ENCODE results near the gene CHRNA4. TPM values are rescaled to one million over a fixed set of nuclear protein-coding genes. Genes with fewer than 3 reads are reported as not detected.
"Not testable (repeated sequence)": the region's sequence is repeated elsewhere in the genome, so short reads cannot be mapped to it uniquely, and the experiment has no call there.

Gene CHRNA4
- polyA plus RNA-seq, 1 donor = 0.45 TPM

GRCh38 chr20:63311186-63311832, 49.8 kb downstream of the CHRNA4 start:
- H3K9me3 ChIP-seq (ENCODE audit: control insufficient read depth, low read depth, low read length) = no peaks in the 10 kb centered on the region
- WGBS (ENCODE audit: insufficient coverage, low lambda C conversion rate) = no CpG with 5 or more reads among the region's 29 CpGs
- no peaks in the 10 kb centered on the region for H3K27me3 ChIP-seq (ENCODE audit: control insufficient read depth, insufficient read depth, low read length)
- DNase-seq = no peak
- no peak overlapping the region for H3K4me3 ChIP-seq (ENCODE audit: low read length)
- no peaks in the 10 kb centered on the region for H3K36me3 ChIP-seq (ENCODE audit: control insufficient read depth, insufficient read depth, low read length)
- no peak overlapping the region for H3K27ac ChIP-seq (ENCODE audit: low read length)
- no peaks in the 10 kb centered on the region for H3K4me1 ChIP-seq (ENCODE audit: control insufficient read depth, insufficient read depth, low read length)

GRCh38 chr20:63310265-63310991, 50.7 kb downstream of the CHRNA4 start:
- Histone ChIP-seq H3K4me3 (ENCODE audit: low read length) (no peak overlapping the region), H3K9me3 (ENCODE audit: control insufficient read depth, low read depth, low read length) (no peaks in the 10 kb centered on the region), H3K36me3 (ENCODE audit: control insufficient read depth, insufficient read depth, low read length) (no peaks in the 10 kb centered on the region), H3K27ac (ENCODE audit: low read length) (no peak overlapping the region), H3K27me3 (ENCODE audit: control insufficient read depth, insufficient read depth, low read length) (peaks cover 4% of the 10 kb centered on the region), H3K4me1 (ENCODE audit: control insufficient read depth, insufficient read depth, low read length) (no peaks in the 10 kb centered on the region)
- no CpG with 5 or more reads among the region's 20 CpGs for WGBS (ENCODE audit: insufficient coverage, low lambda C conversion rate)
- DNase-seq = no peak

GRCh38 chr20:63309261-63310071, 51.7 kb downstream of the CHRNA4 start:
- Histone ChIP-seq H3K27me3 (ENCODE audit: control insufficient read depth, insufficient read depth, low read length) (peaks cover 7% of the 10 kb centered on the region), H3K9me3 (ENCODE audit: control insufficient read depth, low read depth, low read length) (no peaks in the 10 kb centered on the region), H3K4me3 (ENCODE audit: low read length) (no peak overlapping the region), H3K36me3 (ENCODE audit: control insufficient read depth, insufficient read depth, low read length) (no peaks in the 10 kb centered on the region), H3K27ac (ENCODE audit: low read length) (no peak overlapping the region), H3K4me1 (ENCODE audit: control insufficient read depth, insufficient read depth, low read length) (no peaks in the 10 kb centered on the region)
- DNase-seq = peak in 1 of 2 donors; percentile 29
- no CpG with 5 or more reads among the region's 35 CpGs for WGBS (ENCODE audit: insufficient coverage, low lambda C conversion rate)

- H3K9me3 ChIP-seq (ENCODE audit: control insufficient read depth, low read depth, low read length) = no peaks in the 10 kb centered on the region
- H3K27me3 ChIP-seq (ENCODE audit: control insufficient read depth, insufficient read depth, low read length) = peaks cover 7% of the 10 kb centered on the region
- H3K27ac ChIP-seq (ENCODE audit: low read length) = no peak overlapping the region
- H3K36me3 ChIP-seq (ENCODE audit: control insufficient read depth, insufficient read depth, low read length) = no peaks in the 10 kb centered on the region
- no peak for DNase-seq
- no peaks in the 10 kb centered on the region for H3K4me1 ChIP-seq (ENCODE audit: control insufficient read depth, insufficient read depth, low read length)
- no peak overlapping the region for H3K4me3 ChIP-seq (ENCODE audit: low read length)
- WGBS (ENCODE audit: insufficient coverage, low lambda C conversion rate) = no CpG with 5 or more reads among the region's 30 CpGs
These were observed 52.8 kb downstream of the CHRNA4 start for GRCh38 chr20:63308218-63308911.

- no peak for DNase-seq
- no peak overlapping the region for H3K4me3 ChIP-seq (ENCODE audit: low read length)
- H3K27ac ChIP-seq (ENCODE audit: low read length) = no peak overlapping the region
- WGBS (ENCODE audit: insufficient coverage, low lambda C conversion rate) = no CpG with 5 or more reads among the region's 23 CpGs
- H3K4me1 ChIP-seq (ENCODE audit: control insufficient read depth, insufficient read depth, low read length) = no peaks in the 10 kb centered on the region
- no peaks in the 10 kb centered on the region for H3K9me3 ChIP-seq (ENCODE audit: control insufficient read depth, low read depth, low read length)
- no peaks in the 10 kb centered on the region for H3K36me3 ChIP-seq (ENCODE audit: control insufficient read depth, insufficient read depth, low read length)
- H3K27me3 ChIP-seq (ENCODE audit: control insufficient read depth, insufficient read depth, low read length) = peaks cover 7% of the 10 kb centered on the region
These were observed 53.5 kb downstream of the CHRNA4 start for GRCh38 chr20:63307538-63308217.

GRCh38 chr20:63306673-63307537, 54.2 kb downstream of the CHRNA4 start:
- Histone ChIP-seq H3K4me3 (ENCODE audit: low read length) (no peak overlapping the region), H3K9me3 (ENCODE audit: control insufficient read depth, low read depth, low read length) (no peaks in the 10 kb centered on the region), H3K4me1 (ENCODE audit: control insufficient read depth, insufficient read depth, low read length) (no peaks in the 10 kb centered on the region), H3K36me3 (ENCODE audit: control insufficient read depth, insufficient read depth, low read length) (no peaks in the 10 kb centered on the region), H3K27ac (ENCODE audit: low read length) (no peak overlapping the region), H3K27me3 (ENCODE audit: control insufficient read depth, insufficient read depth, low read length) (peaks cover 7% of the 10 kb centered on the region)
- DNase-seq = no peak
- WGBS (ENCODE audit: insufficient coverage, low lambda C conversion rate) = no CpG with 5 or more reads among the region's 35 CpGs

GRCh38 chr20:63305933-63306672, 55.0 kb downstream of the CHRNA4 start:
- not testable (repeated sequence) for H3K4me1 ChIP-seq (ENCODE audit: control insufficient read depth, insufficient read depth, low read length); H3K9me3 ChIP-seq (ENCODE audit: control insufficient read depth, low read depth, low read length); H3K27ac ChIP-seq (ENCODE audit: low read length); H3K27me3 ChIP-seq (ENCODE audit: control insufficient read depth, insufficient read depth, low read length); H3K4me3 ChIP-seq (ENCODE audit: low read length); H3K36me3 ChIP-seq (ENCODE audit: control insufficient read depth, insufficient read depth, low read length); DNase-seq
- WGBS (ENCODE audit: insufficient coverage, low lambda C conversion rate) = no CpG with 5 or more reads among the region's 30 CpGs

- no peaks in the 10 kb centered on the region for H3K9me3 ChIP-seq (ENCODE audit: control insufficient read depth, low read depth, low read length)
- WGBS (ENCODE audit: insufficient coverage, low lambda C conversion rate) = no CpG with 5 or more reads among the region's 8 CpGs
- no peaks in the 10 kb centered on the region for H3K4me1 ChIP-seq (ENCODE audit: control insufficient read depth, insufficient read depth, low read length)
- no peak overlapping the region for H3K27ac ChIP-seq (ENCODE audit: low read length)
- H3K4me3 ChIP-seq (ENCODE audit: low read length) = no peak overlapping the region
- peaks cover 7% of the 10 kb centered on the region for H3K27me3 ChIP-seq (ENCODE audit: control insufficient read depth, insufficient read depth, low read length)
- no peaks in the 10 kb centered on the region for H3K36me3 ChIP-seq (ENCODE audit: control insufficient read depth, insufficient read depth, low read length)
- no peak for DNase-seq
These were observed 55.8 kb downstream of the CHRNA4 start for GRCh38 chr20:63305393-63305792.

All from large intestine (tissue), 3 donors.